Nephron (organoid): ENCODE results near the gene AKR1B1.
"Not testable (repeated sequence)": the region's sequence is repeated elsewhere in the genome, so short reads cannot be mapped to it uniquely, and the experiment has no call there.

Experiments used
- H3K27ac Mint-ChIP-seq, 3 experiments: 2 replicates each; pipeline ENCODE4 v1.8.0; 2020; ENCODE audit warnings: mixed read lengths in 3 of 3, mild to moderate bottlenecking in 2 of 3, moderate library complexity in 1 of 3
- H3K27me3 Mint-ChIP-seq: 2 replicates; pipeline ENCODE4 v1.8.0; 2021; ENCODE audit warnings: low read depth, mild to moderate bottlenecking, moderate library complexity, mixed read lengths
- H3K36me3 Mint-ChIP-seq: 2 replicates; pipeline ENCODE4 v1.8.0; 2020; ENCODE audit warnings: low read depth, mixed read lengths
- H3K4me1 Mint-ChIP-seq: 2 replicates; pipeline ENCODE4 v1.8.0; 2020; ENCODE audit warnings: mixed read lengths
- H3K4me3 Mint-ChIP-seq, 3 experiments: 2 replicates each; pipeline ENCODE4 v1.8.0; 2020; ENCODE audit warnings: mild to moderate bottlenecking in 3 of 3, mixed read lengths in 3 of 3, moderate library complexity in 2 of 3
- H3K9me3 Mint-ChIP-seq: 2 replicates; pipeline ENCODE4 v1.8.0; 2020; ENCODE audit warnings: mixed read lengths
- CTCF ChIP-seq, 3 experiments: fragments of 200-600 bp; sonication (generic); IDR thresholded peaks; one replicate each; pipeline ENCODE4 v1.5.0; 2021; ENCODE audit warnings: antibody characterized with exemption in 3 of 3; ENCODE audit not compliant: unreplicated experiment in 3 of 3

AKR1B1 gene

GRCh38 chr7:134500406-134500805 lies 41.5 kb upstream of the AKR1B1 start:
- H3K36me3 Mint-ChIP-seq, result no peaks in the 10 kb centered on the region
- no peak for TF ChIP-seq CTCF (IDR thresholded peaks at IDR 0.05; ENCODE audit: unreplicated experiment in 3 of 3)
- H3K27me3 Mint-ChIP-seq, result peaks cover 12% of the 10 kb centered on the region
- H3K9me3 Mint-ChIP-seq, result no peaks in the 10 kb centered on the region
- H3K4me3 Mint-ChIP-seq, result no peak overlapping the region
- H3K4me1 Mint-ChIP-seq, result no peaks in the 10 kb centered on the region
- H3K27ac Mint-ChIP-seq, result no peak overlapping the region

- no peak overlapping the region for H3K4me3 Mint-ChIP-seq
- no peaks in the 10 kb centered on the region for H3K9me3 Mint-ChIP-seq
- H3K36me3 Mint-ChIP-seq, result no peaks in the 10 kb centered on the region
- peaks cover 14% of the 10 kb centered on the region for H3K27me3 Mint-ChIP-seq
- H3K27ac Mint-ChIP-seq, result no peak overlapping the region
- H3K4me1 Mint-ChIP-seq, result no peaks in the 10 kb centered on the region
- TF ChIP-seq CTCF (IDR thresholded peaks at IDR 0.05; ENCODE audit: unreplicated experiment in 3 of 3), result no peak
Measured at GRCh38 chr7:134495546-134495945, 36.6 kb upstream of the AKR1B1 start.

GRCh38 chr7:134493091-134493490 lies 34.2 kb upstream of the AKR1B1 start:
- no peak overlapping the region for H3K27ac Mint-ChIP-seq
- no peaks in the 10 kb centered on the region for H3K4me1 Mint-ChIP-seq
- H3K36me3 Mint-ChIP-seq, result no peaks in the 10 kb centered on the region
- H3K9me3 Mint-ChIP-seq, result no peaks in the 10 kb centered on the region
- no peak for TF ChIP-seq CTCF (IDR thresholded peaks at IDR 0.05; ENCODE audit: unreplicated experiment in 3 of 3)
- no peak overlapping the region for H3K4me3 Mint-ChIP-seq
- peaks cover 13% of the 10 kb centered on the region for H3K27me3 Mint-ChIP-seq

GRCh38 chr7:134487721-134488120 lies 28.8 kb upstream of the AKR1B1 start:
- H3K27me3 Mint-ChIP-seq, H3K36me3 Mint-ChIP-seq, H3K4me3 Mint-ChIP-seq, H3K4me1 Mint-ChIP-seq, H3K27ac Mint-ChIP-seq, H3K9me3 Mint-ChIP-seq: not testable (repeated sequence)

- H3K4me3 Mint-ChIP-seq, result no peak overlapping the region
- no peak for TF ChIP-seq CTCF (IDR thresholded peaks at IDR 0.05; ENCODE audit: unreplicated experiment in 3 of 3)
- peaks cover 3% of the 10 kb centered on the region for H3K9me3 Mint-ChIP-seq
- H3K36me3 Mint-ChIP-seq, result no peaks in the 10 kb centered on the region
- no peak overlapping the region for H3K27ac Mint-ChIP-seq
- no peaks in the 10 kb centered on the region for H3K27me3 Mint-ChIP-seq
- peaks cover 4% of the 10 kb centered on the region for H3K4me1 Mint-ChIP-seq
Measured at GRCh38 chr7:134485203-134485602, 26.3 kb upstream of the AKR1B1 start.

- no peak overlapping the region for H3K27ac Mint-ChIP-seq
- H3K36me3 Mint-ChIP-seq, result no peaks in the 10 kb centered on the region
- peaks cover 3% of the 10 kb centered on the region for H3K9me3 Mint-ChIP-seq
- H3K27me3 Mint-ChIP-seq, result no peaks in the 10 kb centered on the region
- no peak for TF ChIP-seq CTCF (IDR thresholded peaks at IDR 0.05; ENCODE audit: unreplicated experiment in 3 of 3)
- peaks cover 4% of the 10 kb centered on the region for H3K4me1 Mint-ChIP-seq
- H3K4me3 Mint-ChIP-seq, result no peak overlapping the region
Measured at GRCh38 chr7:134483296-134483695, 24.4 kb upstream of the AKR1B1 start.
